Vagina (tissue), 2 donors: ENCODE measurements around the gene TNNT2.

ENCODE experiments used
- CTCF ChIP-seq, 3 experiments: fragments of 450-650 bp in 2 of 3; fragments of 200-600 bp in 1 of 3; sonication (generic) in 1 of 3; IDR thresholded peaks; one replicate each; pipeline ENCODE4 v1.5.1; 2017 to 2019; ENCODE audit warnings: antibody characterized with exemption in 3 of 3, mild to moderate bottlenecking in 2 of 3, moderate library complexity in 2 of 3
- POLR2A ChIP-seq, 2 donors: fragments of 450-650 bp; IDR thresholded peaks; one replicate each; pipeline ENCODE4 v1.6.1; 2017; ENCODE audit warnings: antibody characterized with exemption in 2 of 2, mild to moderate bottlenecking in 2 of 2, moderate library complexity in 2 of 2
- POLR2AphosphoS5 ChIP-seq, 2 donors: sonication (generic); formaldehyde crosslinking; IDR thresholded peaks; one replicate each; pipeline ENCODE4 v1.9.0; 2017; ENCODE audit warnings: antibody characterized with exemption in 2 of 2, mild to moderate bottlenecking in 2 of 2, low read depth in 1 of 2; ENCODE audit not compliant: insufficient read depth in 1 of 2

- TF ChIP-seq CTCF (IDR thresholded peaks at IDR 0.05): no peak
- no peak for TF ChIP-seq POLR2A (IDR thresholded peaks at IDR 0.05)
- no peak for TF ChIP-seq POLR2AphosphoS5 (IDR thresholded peaks at IDR 0.05; ENCODE audit: insufficient read depth in 1 of 2, low read depth in 1 of 2)
Measured at GRCh38 chr1:201419746-201420607, 42.5 kb upstream of the TNNT2 start.
